Stimulated activated effector memory CD8-positive, alpha-beta T cell treated with anti-CD3 and anti-CD28 coated beads, Interleukin-12 subunit alpha, Interleukin-12 subunit beta, amount 100 ng/mL, for 72 hours (primary cell): ENCODE results near the gene INPP5A.
A peak's percentile ranks its signal among the peaks of the same experiment; 100 is the strongest.
"Not testable (repeated sequence)": the region's sequence is repeated elsewhere in the genome, so short reads cannot be mapped to it uniquely, and the experiment has no call there.

Experiments used
- ATAC-seq: fragments of 150-1000 bp; cut with Tn5 transposase; 2 replicates; pipeline ENCODE4 v1.10.0; 2021
- DNase-seq, 2 donors: peaks; one replicate each; pipeline ENCODE4 v3.0.0; 2021 to 2022; ENCODE audit warnings: low spot score in 2 of 2
- H3K27ac Mint-ChIP-seq: one replicate; pipeline ENCODE4 v1.8.0; 2022; ENCODE audit warnings: mild to moderate bottlenecking, mixed read lengths
- H3K36me3 Mint-ChIP-seq: one replicate; pipeline ENCODE4 v1.8.0; 2022; ENCODE audit warnings: mild to moderate bottlenecking, mixed read lengths
- H3K4me1 Mint-ChIP-seq: one replicate; pipeline ENCODE4 v1.8.0; 2022; ENCODE audit warnings: mixed read lengths
- H3K4me3 Mint-ChIP-seq: one replicate; pipeline ENCODE4 v1.8.0; 2022; ENCODE audit warnings: mild to moderate bottlenecking, mixed read lengths
- H3K9me3 Mint-ChIP-seq: one replicate; pipeline ENCODE4 v1.8.0; 2022; ENCODE audit warnings: mixed read lengths

Gene INPP5A

GRCh38 chr10:132699411-132700155 is 162.0 kb downstream of the INPP5A start:
- H3K4me3 Mint-ChIP-seq, result no peak overlapping the region
- no peak for DNase-seq
- H3K4me1 Mint-ChIP-seq, result no peaks in the 10 kb centered on the region
- no peak overlapping the region for H3K27ac Mint-ChIP-seq
- ATAC-seq, result no peak
- peaks cover 7% of the 10 kb centered on the region for H3K36me3 Mint-ChIP-seq
- H3K9me3 Mint-ChIP-seq, result peaks cover 2% of the 10 kb centered on the region

DNA sequence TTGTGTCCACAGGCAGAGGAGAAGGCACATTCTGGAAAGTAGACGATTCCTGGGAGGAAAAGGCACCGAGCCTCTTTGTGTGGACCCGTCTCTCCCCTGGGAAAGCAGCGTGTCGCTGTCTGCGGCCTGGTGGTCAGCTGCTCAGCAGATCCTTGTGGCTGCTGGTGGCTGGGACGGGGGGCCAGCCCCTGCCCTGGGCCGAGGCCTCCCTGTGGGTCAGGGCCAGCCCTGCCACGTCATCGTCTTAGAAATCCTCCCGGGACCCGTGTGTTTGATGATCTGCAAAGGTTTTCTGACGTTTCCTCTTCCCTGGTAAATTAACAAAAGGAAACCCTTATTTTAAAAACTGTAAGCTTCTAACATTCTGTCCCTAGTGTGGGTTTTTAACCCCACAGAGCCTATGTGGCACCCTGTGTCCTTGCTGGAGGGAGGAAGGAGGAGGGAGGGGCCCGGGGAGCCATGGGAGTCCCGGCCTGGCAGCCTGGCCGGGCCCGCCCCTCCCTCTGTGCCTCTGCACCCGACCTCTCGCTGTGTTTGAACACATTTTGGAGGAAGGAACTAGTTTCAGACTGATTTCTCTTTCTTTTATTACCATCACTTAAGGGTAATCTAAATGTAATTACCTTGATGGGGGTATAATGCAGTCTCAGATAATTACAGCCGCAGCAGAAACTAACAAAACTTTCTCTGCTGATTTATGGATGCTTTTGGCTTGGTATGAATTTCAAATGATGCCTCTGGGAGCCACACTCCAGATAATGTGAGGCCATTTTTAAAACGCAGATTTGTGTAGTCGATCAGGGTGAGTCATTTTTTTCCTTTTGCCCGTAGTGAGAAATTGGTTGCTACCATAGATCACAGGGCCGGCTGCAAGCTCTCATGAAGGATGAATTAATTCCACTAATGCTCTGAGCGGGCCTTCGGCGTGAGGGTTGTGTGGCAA is 162.8 kb downstream of the INPP5A start:
- Mint-ChIP-seq H3K9me3 (peaks cover 1% of the 10 kb centered on the region), H3K4me3 (no peak overlapping the region), H3K27ac (no peak overlapping the region), H3K36me3 (peaks cover 7% of the 10 kb centered on the region), H3K4me1 (no peaks in the 10 kb centered on the region)
- ATAC-seq, result no peak
- no peak for DNase-seq

DNA sequence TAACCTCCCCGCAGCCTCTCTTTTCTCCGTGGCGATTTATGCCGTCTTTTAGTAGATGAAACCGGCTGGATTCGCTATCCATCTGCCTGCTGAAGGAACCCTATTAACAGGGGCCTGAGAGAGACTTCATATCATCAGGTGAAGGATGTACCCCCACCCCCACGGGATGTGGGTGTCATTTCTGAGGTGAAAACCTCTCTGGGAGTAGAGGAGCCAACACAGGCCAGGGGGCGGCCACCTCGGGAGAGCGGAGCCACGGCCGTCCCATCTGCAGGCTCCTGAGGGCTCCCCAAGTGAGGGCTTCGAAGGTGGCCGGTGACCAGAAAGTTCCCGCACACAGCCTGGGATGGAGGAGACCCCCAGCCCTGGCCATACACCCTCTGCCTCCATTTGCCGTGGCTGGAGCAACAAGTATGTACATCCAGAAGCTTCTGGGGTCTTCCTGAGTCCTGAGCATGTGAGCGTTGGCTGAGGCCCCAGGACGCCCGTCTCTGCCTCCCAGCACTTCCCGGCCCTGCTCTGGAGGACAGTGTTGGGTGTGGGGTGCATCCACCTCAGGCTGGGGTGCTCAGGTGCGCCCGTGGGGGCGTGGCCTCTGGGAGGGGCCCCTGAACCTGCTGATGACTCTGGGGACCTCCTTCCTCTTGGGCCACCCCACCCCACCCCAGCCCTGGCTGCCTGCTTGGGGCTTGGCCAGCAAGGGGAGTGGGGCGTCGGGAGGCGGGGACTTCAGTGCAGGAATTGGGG is 163.7 kb downstream of the INPP5A start:
- no peaks in the 10 kb centered on the region for H3K4me1 Mint-ChIP-seq
- DNase-seq, result no peak
- no peak overlapping the region for H3K27ac Mint-ChIP-seq
- peaks cover 7% of the 10 kb centered on the region for H3K36me3 Mint-ChIP-seq
- no peak overlapping the region for H3K4me3 Mint-ChIP-seq
- H3K9me3 Mint-ChIP-seq, result peaks cover 7% of the 10 kb centered on the region
- ATAC-seq, result no peak

DNA sequence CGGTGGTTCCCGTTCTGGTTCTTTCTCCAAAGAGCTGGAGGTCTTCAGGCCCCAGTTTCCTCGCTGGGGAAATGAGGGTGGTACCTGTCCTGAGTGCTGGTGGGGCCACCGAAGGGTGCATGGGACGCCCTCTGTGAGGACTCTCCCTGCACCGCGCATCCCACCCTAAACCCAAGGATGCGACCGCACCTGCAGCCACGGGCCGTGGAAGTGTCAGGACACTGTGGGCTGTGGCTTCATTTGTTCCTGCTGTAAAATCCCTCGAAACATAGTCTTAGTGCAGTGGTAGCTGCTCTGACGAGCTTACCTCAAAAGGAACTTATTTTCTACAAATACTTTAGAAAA is 164.2 kb downstream of the INPP5A start:
- ATAC-seq, result no peak
- Mint-ChIP-seq H3K36me3 (peaks cover 7% of the 10 kb centered on the region), H3K9me3 (peaks cover 9% of the 10 kb centered on the region), H3K27ac (no peak overlapping the region), H3K4me3 (no peak overlapping the region), H3K4me1 (no peaks in the 10 kb centered on the region)
- DNase-seq, result no peak

GRCh38 chr10:132702601-132703418 is 165.2 kb downstream of the INPP5A start:
- H3K9me3 Mint-ChIP-seq, result peaks cover 9% of the 10 kb centered on the region
- no peak overlapping the region for H3K27ac Mint-ChIP-seq
- H3K36me3 Mint-ChIP-seq, result peaks cover 7% of the 10 kb centered on the region
- no peak overlapping the region for H3K4me3 Mint-ChIP-seq
- ATAC-seq (no peak), DNase-seq (no peak)
- H3K4me1 Mint-ChIP-seq, result no peaks in the 10 kb centered on the region

- no peak overlapping the region for H3K27ac Mint-ChIP-seq
- H3K4me3 Mint-ChIP-seq, result no peak overlapping the region
- DNase-seq (no peak), ATAC-seq (no peak)
- peaks cover 9% of the 10 kb centered on the region for H3K9me3 Mint-ChIP-seq
- H3K4me1 Mint-ChIP-seq, result no peaks in the 10 kb centered on the region
- peaks cover 5% of the 10 kb centered on the region for H3K36me3 Mint-ChIP-seq
Measured at GRCh38 chr10:132703419-132704007, 165.9 kb downstream of the INPP5A start.

GRCh38 chr10:132704008-132704814 is 166.6 kb downstream of the INPP5A start:
- Mint-ChIP-seq H3K4me3 (no peak overlapping the region), H3K4me1 (no peaks in the 10 kb centered on the region), H3K36me3 (no peaks in the 10 kb centered on the region), H3K27ac (no peak overlapping the region), H3K9me3 (peaks cover 9% of the 10 kb centered on the region)
- ATAC-seq (no peak), DNase-seq (no peak)

GRCh38 chr10:132704815-132705064 is 167.2 kb downstream of the INPP5A start:
- not testable (repeated sequence) for ATAC-seq, DNase-seq, H3K4me3 Mint-ChIP-seq, H3K27ac Mint-ChIP-seq, H3K4me1 Mint-ChIP-seq, H3K36me3 Mint-ChIP-seq, H3K9me3 Mint-ChIP-seq

GRCh38 chr10:132705173-132705572 is 167.6 kb downstream of the INPP5A start:
- H3K36me3 Mint-ChIP-seq, result no peaks in the 10 kb centered on the region
- peaks cover under 1% of the 10 kb centered on the region for H3K4me1 Mint-ChIP-seq
- no peak overlapping the region for H3K4me3 Mint-ChIP-seq
- peaks cover 9% of the 10 kb centered on the region for H3K9me3 Mint-ChIP-seq
- ATAC-seq (no peak), DNase-seq (no peak)
- no peak overlapping the region for H3K27ac Mint-ChIP-seq

DNA sequence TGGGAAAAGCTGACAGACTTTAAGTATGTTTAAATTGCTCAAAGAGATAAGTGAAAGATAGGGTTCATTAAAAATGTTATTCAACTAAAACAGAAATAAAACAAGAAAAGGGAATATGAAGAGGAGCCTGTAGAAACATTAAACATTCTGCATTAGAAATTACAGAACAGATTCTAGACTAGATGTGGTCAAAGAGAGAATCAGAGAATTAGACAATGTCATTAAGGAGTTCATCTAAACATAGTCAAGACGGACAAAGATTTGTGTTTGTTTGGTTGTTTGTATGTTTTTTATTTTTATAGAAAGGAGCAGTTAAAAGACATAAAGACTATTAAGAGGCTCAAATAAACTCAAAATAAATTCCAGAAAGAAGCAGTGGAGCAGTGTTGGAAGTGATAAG is 168.4 kb downstream of the INPP5A start:
- peaks cover 9% of the 10 kb centered on the region for H3K9me3 Mint-ChIP-seq
- no peak for ATAC-seq
- H3K27ac Mint-ChIP-seq, result no peak overlapping the region
- peaks cover 7% of the 10 kb centered on the region for H3K4me1 Mint-ChIP-seq
- no peaks in the 10 kb centered on the region for H3K36me3 Mint-ChIP-seq
- no peak overlapping the region for H3K4me3 Mint-ChIP-seq
- no peak for DNase-seq

DNA sequence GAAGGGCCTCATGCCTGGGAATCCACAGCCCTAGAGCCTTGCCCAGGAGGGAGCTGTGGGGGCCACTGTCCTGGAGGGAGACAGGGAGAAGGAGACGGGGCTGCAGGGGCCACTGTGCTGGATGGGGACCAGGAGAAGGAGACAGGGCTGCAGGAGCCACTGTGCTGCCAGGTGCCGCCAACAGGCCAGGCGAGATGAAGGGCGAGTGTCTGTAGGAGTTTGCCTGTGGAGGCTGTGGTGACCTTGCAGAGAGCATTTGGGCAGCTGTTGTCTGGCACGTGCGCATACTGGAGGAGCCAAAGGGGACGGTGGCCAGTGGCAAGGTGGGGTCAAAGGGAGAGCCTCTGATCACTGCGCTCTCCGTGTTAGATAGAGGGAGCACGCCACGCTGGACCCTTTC is 169.1 kb downstream of the INPP5A start:
- peak overlapping the region; percentile 60 for H3K27ac Mint-ChIP-seq
- peaks cover 9% of the 10 kb centered on the region for H3K4me1 Mint-ChIP-seq
- H3K4me3 Mint-ChIP-seq, result no peak overlapping the region
- peaks cover 9% of the 10 kb centered on the region for H3K9me3 Mint-ChIP-seq
- ATAC-seq (no peak), DNase-seq (no peak)
- no peaks in the 10 kb centered on the region for H3K36me3 Mint-ChIP-seq

DNA sequence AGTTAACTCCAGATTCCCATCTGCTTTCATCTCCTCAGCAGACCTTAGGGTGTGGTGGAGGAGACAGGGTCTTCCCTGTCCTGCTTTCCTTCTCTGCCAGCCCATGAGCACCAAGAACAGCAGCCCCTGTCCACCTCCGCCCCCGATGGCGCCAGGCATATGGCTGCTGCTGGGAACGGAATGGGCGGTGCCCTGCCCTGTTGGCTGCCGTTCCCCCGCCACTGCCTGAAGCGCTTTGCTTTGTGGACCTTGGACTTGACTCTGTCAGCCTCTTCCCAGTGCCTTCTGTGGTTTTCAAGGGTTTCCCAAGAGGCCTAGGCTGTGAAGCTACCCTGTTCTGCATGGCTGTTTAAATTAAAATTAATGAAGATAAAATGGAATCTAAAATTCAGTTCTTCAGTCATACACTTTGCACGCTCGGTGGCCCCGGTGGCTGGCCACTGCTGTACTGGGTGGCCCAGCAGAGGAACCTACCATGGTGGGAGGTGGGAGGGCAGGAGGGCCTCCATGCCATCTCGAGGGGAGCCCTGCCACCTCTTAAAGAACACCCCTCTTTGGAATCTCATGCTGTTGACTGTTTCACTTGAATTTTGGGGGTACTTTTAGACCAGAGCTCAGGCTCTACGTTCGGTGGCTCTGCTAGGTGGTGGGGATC is 169.7 kb downstream of the INPP5A start:
- H3K4me3 Mint-ChIP-seq, result no peak overlapping the region
- no peaks in the 10 kb centered on the region for H3K36me3 Mint-ChIP-seq
- peaks cover 9% of the 10 kb centered on the region for H3K9me3 Mint-ChIP-seq
- ATAC-seq, result no peak
- H3K4me1 Mint-ChIP-seq, result peaks cover 15% of the 10 kb centered on the region
- DNase-seq, result no peak
- H3K27ac Mint-ChIP-seq, result peak overlapping the region; percentile 60

- no peak for DNase-seq
- H3K4me3 Mint-ChIP-seq, result no peak overlapping the region
- H3K36me3 Mint-ChIP-seq, result no peaks in the 10 kb centered on the region
- H3K27ac Mint-ChIP-seq, result no peak overlapping the region
- ATAC-seq, result no peak
- peaks cover 20% of the 10 kb centered on the region for H3K4me1 Mint-ChIP-seq
- peaks cover 9% of the 10 kb centered on the region for H3K9me3 Mint-ChIP-seq
Measured at GRCh38 chr10:132707776-132708171, 170.2 kb downstream of the INPP5A start.

DNA sequence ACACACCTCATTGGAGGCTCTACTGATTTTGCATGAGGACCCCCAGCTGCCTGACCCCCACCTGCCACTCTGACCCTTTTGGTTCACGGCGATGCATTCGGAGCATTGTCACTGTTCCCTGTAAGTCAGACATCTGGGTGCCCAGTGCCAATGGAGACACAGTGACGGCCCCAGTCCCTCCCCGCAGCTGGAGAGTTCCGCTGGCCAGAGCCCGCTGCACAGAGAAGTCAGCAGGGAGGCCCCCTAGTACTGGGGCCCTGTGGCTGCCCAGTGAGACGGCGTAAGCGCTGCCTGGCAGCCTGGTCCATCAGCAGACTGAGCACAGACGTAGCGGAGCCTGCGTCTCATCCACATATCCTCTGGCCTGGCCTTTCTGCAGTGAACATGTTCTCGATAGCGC is 170.9 kb downstream of the INPP5A start:
- H3K27ac Mint-ChIP-seq, result peak overlapping the region; percentile 34
- peaks cover 9% of the 10 kb centered on the region for H3K9me3 Mint-ChIP-seq
- H3K36me3 Mint-ChIP-seq, result no peaks in the 10 kb centered on the region
- no peak for DNase-seq
- H3K4me3 Mint-ChIP-seq, result no peak overlapping the region
- no peak for ATAC-seq
- H3K4me1 Mint-ChIP-seq, result peaks cover 21% of the 10 kb centered on the region
